MM.1S (cell line): ENCODE results near the gene FIBP.

Experiments
- DNase-seq: peaks from one replicate; pipeline ENCODE4 v3.0.0-alpha.2; 2015
- H2AFZ ChIP-seq: fragments of 300-600 bp; sonication (generic); 2 replicates; pipeline ENCODE4 v1.6.0; 2016; ENCODE audit warnings: antibody characterized with exemption, low read length
- H3F3A ChIP-seq: fragments of 300-600 bp; sonication (generic); 2 replicates; pipeline ENCODE4 v1.6.1; 2016; ENCODE audit warnings: mild to moderate bottlenecking, antibody characterized with exemption, low read length, moderate library complexity, mixed read lengths; ENCODE audit not compliant: insufficient read depth
- H3K27ac ChIP-seq: fragments of 300-600 bp; sonication (generic); 2 replicates; pipeline ENCODE4 v1.5.1; 2016; ENCODE audit warnings: mild to moderate bottlenecking, low read length
- H3K27me3 ChIP-seq: fragments of 300-600 bp; sonication (generic); replicated peaks from 2 replicates; pipeline ENCODE4 v1.6.0; 2016; ENCODE audit warnings: low read length; ENCODE audit not compliant: insufficient read depth
- H3K36me3 ChIP-seq: fragments of 300-600 bp; sonication (generic); replicated peaks from 2 replicates; pipeline ENCODE4 v1.6.1; 2016; ENCODE audit warnings: mild to moderate bottlenecking, low read length, mixed read lengths; ENCODE audit not compliant: insufficient read depth
- H3K4me1 ChIP-seq: fragments of 300-600 bp; sonication (generic); 2 replicates; pipeline ENCODE4 v1.6.1; 2016; ENCODE audit warnings: low read length, mixed read lengths
- H3K4me2 ChIP-seq: fragments of 300-600 bp; sonication (generic); 2 replicates; pipeline ENCODE4 v1.6.0; 2016; ENCODE audit warnings: low read depth, low read length
- H3K4me3 ChIP-seq: fragments of 300-600 bp; sonication (generic); 2 replicates; pipeline ENCODE4 v1.5.1; 2016; ENCODE audit warnings: low read length, mixed read lengths
- H3K79me2 ChIP-seq: fragments of 300-600 bp; sonication (generic); 2 replicates; pipeline ENCODE4 v1.6.1; 2016; ENCODE audit warnings: mixed run types, low read length, mixed read lengths
- H3K9ac ChIP-seq: fragments of 300-600 bp; sonication (generic); 2 replicates; pipeline ENCODE4 v1.6.1; 2016; ENCODE audit warnings: low read length, mixed read lengths
- H3K9me2 ChIP-seq: fragments of 300-600 bp; sonication (generic); replicated peaks from 2 replicates; pipeline ENCODE4 v1.6.1; 2016; ENCODE audit warnings: mild to moderate bottlenecking, low read length, mixed read lengths; ENCODE audit not compliant: insufficient read depth
- H3K9me3 ChIP-seq: fragments of 300-600 bp; sonication (generic); replicated peaks from 2 replicates; pipeline ENCODE4 v1.6.1; 2016; ENCODE audit warnings: mild to moderate bottlenecking, low read length, mixed read lengths; ENCODE audit not compliant: insufficient read depth
- H4K20me1 ChIP-seq: fragments of 300-600 bp; sonication (generic); 2 replicates; pipeline ENCODE4 v1.6.1; 2016; ENCODE audit warnings: mild to moderate bottlenecking, low read length, moderate library complexity, mixed read lengths; ENCODE audit not compliant: insufficient read depth
- CTCF ChIP-seq: fragments of 300-600 bp; sonication (generic); IDR thresholded peaks from 2 replicates; pipeline ENCODE4 v1.5.1; 2016; ENCODE audit warnings: antibody characterized with exemption, low read length, mixed read lengths
- EZH2 ChIP-seq: fragments of 300-600 bp; sonication (generic); optimal IDR thresholded peaks from 2 replicates; pipeline ENCODE3; 2017; ENCODE audit warnings: low read depth, mild to moderate bottlenecking, antibody characterized with exemption, low read length, mixed read lengths
- EZH2phosphoT487 ChIP-seq: fragments of 300-600 bp; sonication (generic); IDR thresholded peaks from 2 replicates; pipeline ENCODE4 v1.6.1; 2018; ENCODE audit warnings: antibody characterized with exemption, low read length

The FIBP gene

GRCh38 chr11:65891219-65892136 is 3.2 kb upstream of the FIBP start:
- H3K9me3 ChIP-seq, result no peaks in the 10 kb centered on the region
- H4K20me1 ChIP-seq, result no peaks in the 10 kb centered on the region
- H3K79me2 ChIP-seq, result peaks cover 28% of the 10 kb centered on the region
- peak overlapping the region; percentile 81; the same call in 1 of the 2 replicates for H3K27ac ChIP-seq
- H3K27me3 ChIP-seq, result no peaks in the 10 kb centered on the region; the same call in 1 of the 2 replicates
- H3K36me3 ChIP-seq, result no peaks in the 10 kb centered on the region
- DNase-seq, result no peak
- TF ChIP-seq CTCF (peak; percentile 32), EZH2phosphoT487 (no peak), EZH2 (no peak)
- H3K4me2 ChIP-seq, result peak overlapping the region; percentile 97
- H3K9me2 ChIP-seq, result no peaks in the 10 kb centered on the region
- H3K4me1 ChIP-seq, result peaks cover 29% of the 10 kb centered on the region
- peak overlapping the region; percentile 88 for H3K9ac ChIP-seq
- H2AFZ ChIP-seq, result no peak overlapping the region; the same call in 1 of the 2 replicates
- H3K4me3 ChIP-seq, result peak overlapping the region; percentile 84
- H3F3A ChIP-seq, result peaks cover 32% of the 10 kb centered on the region

GRCh38 chr11:65890324-65891218 is 2.3 kb upstream of the FIBP start, which contains the start of gene CCDC85B:
TSS of gene CCDC85B (plus strand) at chr11:65890673. CDS start at chr11:65890784, 111 bp downstream.
- H4K20me1 ChIP-seq, result no peaks in the 10 kb centered on the region
- H3K79me2 ChIP-seq, result peaks cover 33% of the 10 kb centered on the region
- no peaks in the 10 kb centered on the region for H3K36me3 ChIP-seq
- no peaks in the 10 kb centered on the region for H3K9me3 ChIP-seq
- peak within 1 kb of the TSS; percentile 98 for H3K4me3 ChIP-seq
- peak; percentile 97 for DNase-seq
- peaks cover 32% of the 10 kb centered on the region for H3F3A ChIP-seq
- H3K9ac ChIP-seq, result peak within 1 kb of the TSS; percentile 88
- peak within 1 kb of the TSS; percentile 97 for H3K4me2 ChIP-seq
- H3K27ac ChIP-seq, result peak within 1 kb of the TSS; percentile 81
- TF ChIP-seq CTCF (peak; percentile 42), EZH2phosphoT487 (no peak)
- no peaks in the 10 kb centered on the region for H3K27me3 ChIP-seq
- H3K9me2 ChIP-seq, result no peaks in the 10 kb centered on the region
- H2AFZ ChIP-seq, result peak within 1 kb of the TSS; percentile 69; the same call in 1 of the 2 replicates
- H3K4me1 ChIP-seq, result peaks cover 31% of the 10 kb centered on the region

- Histone ChIP-seq H3K36me3 (peaks cover 8% of the 10 kb centered on the region), H3K4me3 (peak overlapping the region; percentile 98), H3F3A (peaks cover 23% of the 10 kb centered on the region), H3K79me2 (peaks cover 41% of the 10 kb centered on the region), H3K27me3 (no peaks in the 10 kb centered on the region), H3K4me2 (peak overlapping the region; percentile 100), H3K4me1 (peaks cover 34% of the 10 kb centered on the region), H3K9me2 (no peaks in the 10 kb centered on the region), H3K9ac (peak overlapping the region; percentile 63; the same call in 1 of the 2 replicates), H3K9me3 (no peaks in the 10 kb centered on the region), H3K27ac (peak overlapping the region; percentile 27; the same call in 1 of the 2 replicates), H2AFZ (peak overlapping the region; percentile 96), H4K20me1 (no peaks in the 10 kb centered on the region)
- no peak for TF ChIP-seq EZH2phosphoT487
- TF ChIP-seq EZH2, result no peak
- no peak for TF ChIP-seq CTCF
- DNase-seq, result peak; percentile 38
Observed at GRCh38 chr11:65887723-65888162, 528 bp downstream of the FIBP start.
